Common myeloid progenitor, CD34-positive (primary cell): ENCODE results near the gene ACAD11.
"Not testable (repeated sequence)": the region's sequence is repeated elsewhere in the genome, so short reads cannot be mapped to it uniquely, and the experiment has no call there.

Source experiments
- CTCF ChIA-PET: fragments of 350-600 bp; sonication (Branson Sonifier 250); formaldehyde crosslinking; loops from one replicate; lab custom pipeline; 2021; ENCODE audit warnings: antibody characterized with exemption; lab: Charles Lee
- POLR2A ChIA-PET: fragments of 350-600 bp; sonication (Branson Sonifier 250); formaldehyde crosslinking; loops from one replicate; lab custom pipeline; 2021; ENCODE audit warnings: antibody characterized with exemption; lab: Charles Lee
- DNase-seq, 3 donors: peaks; one replicate each; pipeline versions ENCODE4 v3.0.0 to v3.0.0-alpha.2; 2013
- H3K27ac ChIP-seq, 2 experiments: 1 replicate in 1 of 2; 2 replicates in 1 of 2; pipeline ENCODE4 v1.7.0; 2013; ENCODE audit warnings: inconsistent platforms in 2 of 2, low read length in 2 of 2, mild to moderate bottlenecking in 2 of 2, low read depth in 1 of 2, moderate library complexity in 1 of 2; ENCODE audit not compliant: severe bottlenecking in 2 of 2, insufficient read depth in 1 of 2, poor library complexity in 1 of 2
- H3K27me3 ChIP-seq, 5 experiments: replicated peaks in 2 of 5; 1 replicate in 3 of 5; 2 replicates in 2 of 5; pipeline versions ENCODE4 v1.6.1 to v1.7.0; 2013; ENCODE audit warnings: low read length in 4 of 5, mild to moderate bottlenecking in 2 of 5, moderate library complexity in 2 of 5, inconsistent platforms in 1 of 5; ENCODE audit not compliant: insufficient read depth in 5 of 5, control insufficient read depth in 4 of 5
- H3K36me3 ChIP-seq, 4 experiments: 1 replicate in 2 of 4; 2 replicates in 2 of 4; pipeline versions ENCODE4 v1.6.1 to v1.7.0; 2013; ENCODE audit warnings: low read length in 3 of 4, control low read depth in 1 of 4, mild to moderate bottlenecking in 1 of 4; ENCODE audit not compliant: control insufficient read depth in 4 of 4, insufficient read depth in 4 of 4
- H3K4me1 ChIP-seq, 4 experiments: 1 replicate in 3 of 4; 2 replicates in 1 of 4; pipeline versions ENCODE4 v1.6.1 to v1.7.1; 2013; ENCODE audit warnings: low read length in 3 of 4, mild to moderate bottlenecking in 3 of 4, control low read depth in 1 of 4, inconsistent platforms in 1 of 4, moderate library complexity in 1 of 4; ENCODE audit not compliant: control insufficient read depth in 4 of 4, insufficient read depth in 4 of 4; ENCODE audit errors: control extremely low read depth in 1 of 4
- H3K4me3 ChIP-seq, 7 experiments: 1 replicate in 4 of 7; 2 replicates in 3 of 7; pipeline versions ENCODE4 v1.5.1 to v1.7.0; 2013; ENCODE audit warnings: mild to moderate bottlenecking in 7 of 7, low read length in 6 of 7, moderate library complexity in 6 of 7, inconsistent platforms in 2 of 7, low read depth in 2 of 7, control low read depth in 1 of 7; ENCODE audit not compliant: insufficient read depth in 4 of 7, control insufficient read depth in 1 of 7; ENCODE audit errors: extremely low read depth in 1 of 7
- H3K9me3 ChIP-seq, 5 experiments: 1 replicate in 4 of 5; 2 replicates in 1 of 5; pipeline versions ENCODE4 v1.6.1 to v1.7.1; 2013; ENCODE audit warnings: low read length in 4 of 5, mild to moderate bottlenecking in 2 of 5, inconsistent platforms in 1 of 5, low read depth in 1 of 5, moderate library complexity in 1 of 5; ENCODE audit not compliant: control insufficient read depth in 4 of 5, insufficient read depth in 2 of 5; ENCODE audit errors: control extremely low read depth in 1 of 5
- whole genome bisulfite sequencing: methylation state at CpG from one replicate; pipeline ENCODE4 v1.1.5; 2013; ENCODE audit not compliant: insufficient coverage; 5-methylcytosine and 5-hydroxymethylcytosine counted together

ACAD11 gene

GRCh38 chr3:132616780-132617179 lies 42.8 kb downstream of the ACAD11 start:
- Histone ChIP-seq H3K4me3 (no peak overlapping the region), H3K36me3 (peaks cover 6 to 21% (median 11%) of the 10 kb centered on the region in 4 experiments), H3K9me3 (peaks cover 0 to 6% (median 0%) of the 10 kb centered on the region in 5 experiments), H3K27ac (no peak overlapping the region), H3K4me1 (peaks cover 0 to 4% (median 2%) of the 10 kb centered on the region in 4 experiments), H3K27me3 (no peaks in the 10 kb centered on the region)
- ChIA-PET POLR2A (no interaction called here), CTCF (interaction anchor here (0.6 kb wide), 1 partner anchor 81 kb away, joined by 3 read pairs; no protein-coding TSS in a partner anchor)
- 100% methylated on average over 1 of the region's 1 CpG for WGBS
- DNase-seq: no peak

- Histone ChIP-seq H3K36me3 (peaks cover 6 to 19% (median 10%) of the 10 kb centered on the region in 4 experiments), H3K4me1 (no peaks in the 10 kb centered on the region), H3K4me3 (no peak overlapping the region), H3K27me3 (no peaks in the 10 kb centered on the region), H3K27ac (no peak overlapping the region), H3K9me3 (peaks cover 0 to 4% (median 0%) of the 10 kb centered on the region in 5 experiments)
- no peak for DNase-seq
- CTCF ChIA-PET: interaction anchor here (0.6 kb wide), 1 partner anchor 41 kb away, joined by 3 read pairs; no protein-coding TSS in a partner anchor
- WGBS: 80% methylated on average over 2 of the region's 3 CpGs
- POLR2A ChIA-PET: no interaction called here
These were observed 43.7 kb downstream of the ACAD11 start for GRCh38 chr3:132615881-132616280.

GRCh38 chr3:132615301-132615700 lies 44.3 kb downstream of the ACAD11 start:
- H3K4me1 ChIP-seq, POLR2A ChIA-PET: not testable (repeated sequence)
- WGBS: 100% methylated on average over 3 of the region's 3 CpGs

GRCh38 chr3:132606620-132607019 lies 53.0 kb downstream of the ACAD11 start:
- WGBS: 98% methylated on average over 7 of the region's 8 CpGs
- H3K4me1 ChIP-seq, H3K27ac ChIP-seq, H3K27me3 ChIP-seq, H3K4me3 ChIP-seq, POLR2A ChIA-PET, DNase-seq, CTCF ChIA-PET: not testable (repeated sequence)
- H3K36me3 ChIP-seq: peaks cover 0 to 14% (median 4%) of the 10 kb centered on the region in 4 experiments
- H3K9me3 ChIP-seq: peaks cover 0 to 11% (median 2%) of the 10 kb centered on the region in 5 experiments

More at GRCh38 chr3:132615301-132615700, 44.3 kb downstream of the ACAD11 start:
- H3K27ac ChIP-seq, H3K4me3 ChIP-seq, H3K27me3 ChIP-seq, H3K9me3 ChIP-seq, CTCF ChIA-PET, DNase-seq: not testable (repeated sequence)
- peaks cover 3 to 14% (median 10%) of the 10 kb centered on the region in 4 experiments for H3K36me3 ChIP-seq

GRCh38 chr3:132606085-132606484 lies 53.5 kb downstream of the ACAD11 start:
- no peaks in the 10 kb centered on the region for H3K4me1 ChIP-seq
- no CpG with 5 or more reads among the region's 1 CpG for WGBS
- H3K9me3 ChIP-seq: peaks cover 0 to 11% (median 2%) of the 10 kb centered on the region in 5 experiments
- no peaks in the 10 kb centered on the region for H3K27me3 ChIP-seq
- no peak overlapping the region for H3K27ac ChIP-seq
- POLR2A ChIA-PET: no interaction called here
- no peak for DNase-seq
- no peak overlapping the region for H3K4me3 ChIP-seq
- CTCF ChIA-PET: no interaction called here
- peaks cover 0 to 14% (median 4%) of the 10 kb centered on the region in 4 experiments for H3K36me3 ChIP-seq

GRCh38 chr3:132605374-132605792 lies 54.2 kb downstream of the ACAD11 start:
- Histone ChIP-seq H3K4me3 (no peak overlapping the region), H3K36me3 (peaks cover 0 to 14% (median 4%) of the 10 kb centered on the region in 4 experiments), H3K4me1 (no peaks in the 10 kb centered on the region), H3K9me3 (peaks cover 0 to 11% (median 2%) of the 10 kb centered on the region in 5 experiments), H3K27me3 (no peaks in the 10 kb centered on the region), H3K27ac (no peak overlapping the region)
- 100% methylated on average over 2 of the region's 2 CpGs for WGBS
- DNase-seq: no peak
- ChIA-PET CTCF (no interaction called here), POLR2A (no interaction called here)

GRCh38 chr3:132600614-132601013 lies 59.0 kb downstream of the ACAD11 start:
- DNase-seq: not testable (repeated sequence)

More at GRCh38 chr3:132600614-132601013, 59.0 kb downstream of the ACAD11 start:
- POLR2A ChIA-PET, H3K27me3 ChIP-seq, CTCF ChIA-PET, H3K4me1 ChIP-seq, H3K27ac ChIP-seq, H3K9me3 ChIP-seq, H3K4me3 ChIP-seq: not testable (repeated sequence)
- H3K36me3 ChIP-seq: peaks cover 3 to 23% (median 10%) of the 10 kb centered on the region in 4 experiments
- WGBS: no CpG with 5 or more reads among the region's 1 CpG
